ENCODE data around the gene FANK1. TPM values are rescaled to one million over a fixed set of nuclear protein-coding genes. Genes with fewer than 3 reads are reported as not detected.
"Not testable (repeated sequence)": the region's sequence is repeated elsewhere in the genome, so short reads cannot be mapped to it uniquely, and the experiment has no call there.

The FANK1 gene
- total RNA-seq, 4 donors from 2014 or later, result 8.4 to 17.2 (median 9.9) TPM

- H3K4me3 ChIP-seq (replicated peaks in 1 of 3); H3K27ac ChIP-seq; H3K36me3 ChIP-seq; DNase-seq; H3K27me3 ChIP-seq; intact Hi-C loops (cut with DNase I); H3K9me3 ChIP-seq; H3K4me1 ChIP-seq: not testable (repeated sequence)
- 60 to 92% methylated on average over 3 of the region's 3 CpGs for WGBS, 2 donors
These were observed 13.1 kb downstream of the FANK1 start for GRCh38 chr10:125909491-125909890.

- intact Hi-C loops (cut with DNase I), result no loop called here
- DNase-seq, result no peak
- H3K27me3 ChIP-seq, result no peaks in the 10 kb centered on the region
- H3K27ac ChIP-seq, result no peak overlapping the region
- H3K4me3 ChIP-seq (replicated peaks in 1 of 3), result no peak overlapping the region
- TF ChIP-seq POLR2A (IDR thresholded peaks at IDR 0.05), result no peak
- TF ChIP-seq CTCF (IDR thresholded peaks at IDR 0.05), result no peak
- H3K4me1 ChIP-seq, result peaks cover 0 to 2% of the 10 kb centered on the region in 2 donors
- no peaks in the 10 kb centered on the region for H3K36me3 ChIP-seq
- H3K9me3 ChIP-seq, result no peaks in the 10 kb centered on the region
- 91 to 94% methylated on average over 10 of the region's 10 CpGs for WGBS, 2 donors
These were observed 14.8 kb downstream of the FANK1 start for GRCh38 chr10:125911145-125911544.

- no peak overlapping the region for H3K27ac ChIP-seq
- no peaks in the 10 kb centered on the region for H3K9me3 ChIP-seq
- intact Hi-C loops (cut with DNase I), result no loop called here
- H3K27me3 ChIP-seq, result no peaks in the 10 kb centered on the region
- peaks cover 0 to 2% of the 10 kb centered on the region in 2 donors for H3K4me1 ChIP-seq
- no peak overlapping the region for H3K4me3 ChIP-seq (replicated peaks in 1 of 3)
- H3K36me3 ChIP-seq, result no peaks in the 10 kb centered on the region
- TF ChIP-seq CTCF (IDR thresholded peaks at IDR 0.05) (no peak), POLR2A (IDR thresholded peaks at IDR 0.05) (no peak)
- no peak for DNase-seq
- 52 to 54% methylated on average over 4 of the region's 4 CpGs for WGBS, 2 donors
These were observed 15.6 kb downstream of the FANK1 start for GRCh38 chr10:125911990-125912389.

- intact Hi-C loops (cut with DNase I); H3K4me1 ChIP-seq; H3K4me3 ChIP-seq (replicated peaks in 1 of 3); H3K9me3 ChIP-seq; DNase-seq; H3K36me3 ChIP-seq; H3K27me3 ChIP-seq; H3K27ac ChIP-seq: not testable (repeated sequence)
- 70 to 72% methylated on average over 6 of the region's 6 CpGs for WGBS, 2 donors
These were observed 16.9 kb downstream of the FANK1 start for GRCh38 chr10:125913277-125913676.

GRCh38 chr10:125916977-125917376, 20.6 kb downstream of the FANK1 start:
- H3K27me3 ChIP-seq, result no peaks in the 10 kb centered on the region
- WGBS, 2 donors, result 79 to 83% methylated on average over 3 of the region's 3 CpGs
- no peak for TF ChIP-seq POLR2A (IDR thresholded peaks at IDR 0.05)
- no peak for TF ChIP-seq CTCF (IDR thresholded peaks at IDR 0.05)
- no peaks in the 10 kb centered on the region for H3K36me3 ChIP-seq
- peaks cover 0 to 1% of the 10 kb centered on the region in 2 donors for H3K4me1 ChIP-seq
- no peak overlapping the region for H3K4me3 ChIP-seq (replicated peaks in 1 of 3)
- intact Hi-C loops (cut with DNase I), result no loop called here
- no peak overlapping the region for H3K27ac ChIP-seq
- no peak for DNase-seq
- no peaks in the 10 kb centered on the region for H3K9me3 ChIP-seq

GRCh38 chr10:125917704-125918361, 21.5 kb downstream of the FANK1 start:
- H3K4me3 ChIP-seq (replicated peaks in 1 of 3); intact Hi-C loops (cut with DNase I); H3K9me3 ChIP-seq; H3K4me1 ChIP-seq; H3K36me3 ChIP-seq; H3K27ac ChIP-seq; DNase-seq; H3K27me3 ChIP-seq: not testable (repeated sequence)
- 80 to 92% methylated on average over 8 of the region's 8 CpGs for WGBS, 2 donors

- intact Hi-C loops (cut with DNase I); H3K27me3 ChIP-seq; H3K9me3 ChIP-seq; H3K27ac ChIP-seq; H3K4me3 ChIP-seq (replicated peaks in 1 of 3); DNase-seq; H3K36me3 ChIP-seq; H3K4me1 ChIP-seq: not testable (repeated sequence)
- 91 to 96% methylated on average over 2 of the region's 2 CpGs for WGBS, 2 donors
These were observed 25.4 kb downstream of the FANK1 start for GRCh38 chr10:125921643-125922306.
